HG03521 (cell line): Measurements from ENCODE around the gene SOX18.
"Not testable (repeated sequence)": the region's sequence is repeated elsewhere in the genome, so short reads cannot be mapped to it uniquely, and the experiment has no call there.

Source experiments
- ATAC-seq: cut with Tn5 transposase; IDR thresholded peaks from one replicate; pipeline ENCODE4 v1.9.1; 2021; ENCODE audit warnings: mild to moderate bottlenecking, moderate library complexity; ENCODE audit not compliant: unreplicated experiment

SOX18 gene

DNA sequence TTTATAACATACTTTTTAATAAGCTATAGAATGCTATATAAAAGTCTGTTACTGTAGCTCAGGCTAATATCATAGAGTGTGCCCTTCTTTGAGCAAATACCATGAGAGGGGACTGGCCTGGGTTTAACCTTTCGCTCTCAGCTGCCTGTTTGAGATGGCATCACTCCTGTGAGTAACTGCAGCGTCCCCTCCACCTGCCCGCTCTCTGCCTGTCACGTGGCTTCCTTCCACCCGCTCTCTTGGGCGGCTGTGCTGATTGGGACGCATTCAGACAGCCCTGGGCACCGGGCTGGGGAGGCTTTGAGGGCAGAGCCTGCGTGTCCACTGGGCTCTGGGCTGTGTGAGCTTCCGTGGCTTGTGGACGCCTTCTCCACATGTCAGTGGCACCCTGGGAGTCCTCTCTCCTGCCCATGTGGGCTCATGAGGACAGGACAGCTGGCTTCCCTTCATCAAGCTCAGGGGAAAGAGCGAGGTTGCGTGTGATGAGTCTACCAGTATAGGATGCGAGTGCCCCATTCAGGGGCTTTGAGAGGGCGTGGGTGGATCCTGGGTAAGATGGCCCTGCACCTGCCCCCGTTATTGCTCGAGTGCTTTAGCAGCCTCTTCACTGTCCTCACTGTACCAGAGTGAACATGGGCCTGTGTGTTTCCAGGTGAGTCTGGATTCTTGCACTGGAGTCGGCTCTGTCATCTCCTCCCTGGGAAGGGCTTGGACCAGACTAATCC, 24.2 kb downstream of the SOX18 start:
- no peak for ATAC-seq

GRCh38 chr20:64024141-64024990, 25.1 kb downstream of the SOX18 start:
- ATAC-seq: no peak

- no peak for ATAC-seq
Observed at GRCh38 chr20:64023361-64024140, 25.9 kb downstream of the SOX18 start.

DNA sequence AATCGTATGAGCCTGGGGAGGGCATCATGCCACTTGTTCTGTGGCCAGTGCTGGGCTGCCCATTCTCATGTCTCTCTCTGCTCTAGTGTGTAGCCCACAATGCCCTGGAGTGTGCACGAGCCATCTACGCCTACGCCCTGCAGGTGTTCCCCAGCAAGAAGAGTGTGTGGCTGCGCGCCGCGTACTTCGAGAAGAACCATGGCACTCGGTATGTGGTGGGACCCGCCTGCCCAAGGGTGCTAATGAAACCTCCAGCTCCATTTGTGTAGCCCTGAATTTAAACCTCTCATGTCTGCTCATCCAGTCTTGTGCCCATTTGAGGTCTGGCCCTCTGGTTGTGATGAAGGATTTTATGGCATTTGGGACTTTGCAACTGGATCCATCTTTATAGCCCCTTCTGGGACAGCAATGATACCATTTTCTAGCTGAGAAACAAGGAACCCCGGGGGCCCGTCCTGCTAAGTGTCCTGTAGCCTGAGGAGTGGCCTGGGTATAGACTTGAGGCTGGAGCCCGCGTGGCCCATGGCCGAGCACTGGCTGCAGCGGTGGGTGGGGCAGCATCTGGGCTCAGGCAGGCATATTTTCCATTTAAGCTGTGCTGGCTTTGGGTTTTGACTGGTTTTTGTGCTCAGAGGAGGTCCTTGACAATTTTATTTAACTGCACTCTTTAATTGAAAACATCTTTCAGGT, 26.6 kb downstream of the SOX18 start:
- ATAC-seq: no peak

DNA sequence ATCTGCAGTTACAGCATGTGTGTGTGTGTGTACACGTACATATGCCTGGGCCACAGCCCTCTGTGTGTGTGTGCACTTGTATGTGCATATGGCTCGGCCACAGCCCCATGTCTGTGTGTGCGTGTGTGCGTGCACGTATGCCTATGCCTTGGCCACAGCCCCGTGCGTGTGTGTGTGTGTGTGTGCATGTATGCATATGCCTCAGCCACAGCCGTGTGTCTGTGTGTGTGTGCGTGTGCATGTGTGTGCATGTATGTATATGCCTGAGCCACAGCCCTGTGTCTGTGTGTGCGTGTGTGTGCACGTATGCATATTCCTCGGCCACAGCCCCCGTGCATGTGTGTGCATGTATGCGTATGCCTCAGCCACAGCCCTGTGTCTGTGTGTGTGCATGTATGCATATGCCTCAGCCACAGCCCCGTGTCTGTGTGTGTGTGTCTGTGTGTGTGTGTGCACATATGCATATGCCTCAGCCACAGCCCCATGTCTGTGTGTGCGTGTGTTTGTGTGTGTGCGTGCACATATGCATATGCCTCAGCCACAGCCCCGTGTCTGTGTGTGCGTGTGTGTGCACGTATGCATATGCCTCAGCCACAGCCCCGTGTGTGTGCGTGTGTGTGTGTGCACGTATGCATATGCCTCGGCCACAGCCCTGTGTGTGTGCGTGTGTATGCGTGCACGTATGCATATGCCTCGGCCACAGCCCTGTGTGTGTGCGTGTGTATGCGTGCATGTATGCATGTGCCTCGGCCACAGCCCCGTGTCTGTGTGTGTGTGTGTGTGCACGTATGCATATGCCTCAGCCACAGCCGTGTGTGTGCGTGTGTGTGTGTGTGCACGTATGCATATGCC, 28.1 kb downstream of the SOX18 start:
- ATAC-seq: no peak

DNA sequence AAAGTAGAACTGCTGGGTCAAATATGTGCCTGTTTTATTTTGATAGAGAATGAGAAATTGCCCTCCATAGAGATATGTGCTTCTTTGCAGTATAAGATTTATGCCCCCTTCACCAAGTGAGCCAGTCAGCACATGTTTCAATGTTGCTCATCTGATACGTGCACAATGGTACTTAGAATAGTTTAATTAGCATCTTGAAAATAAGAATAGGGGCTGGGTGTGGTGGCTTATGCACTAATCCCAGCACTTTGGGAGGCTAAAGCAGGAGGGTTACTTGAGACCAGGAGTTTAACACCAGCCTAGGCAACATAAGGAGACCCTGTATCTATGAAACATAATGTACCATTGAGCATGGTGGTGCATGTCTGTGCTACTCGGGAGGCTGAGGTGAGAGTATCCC, 33.8 kb downstream of the SOX18 start:
- ATAC-seq: no peak

DNA sequence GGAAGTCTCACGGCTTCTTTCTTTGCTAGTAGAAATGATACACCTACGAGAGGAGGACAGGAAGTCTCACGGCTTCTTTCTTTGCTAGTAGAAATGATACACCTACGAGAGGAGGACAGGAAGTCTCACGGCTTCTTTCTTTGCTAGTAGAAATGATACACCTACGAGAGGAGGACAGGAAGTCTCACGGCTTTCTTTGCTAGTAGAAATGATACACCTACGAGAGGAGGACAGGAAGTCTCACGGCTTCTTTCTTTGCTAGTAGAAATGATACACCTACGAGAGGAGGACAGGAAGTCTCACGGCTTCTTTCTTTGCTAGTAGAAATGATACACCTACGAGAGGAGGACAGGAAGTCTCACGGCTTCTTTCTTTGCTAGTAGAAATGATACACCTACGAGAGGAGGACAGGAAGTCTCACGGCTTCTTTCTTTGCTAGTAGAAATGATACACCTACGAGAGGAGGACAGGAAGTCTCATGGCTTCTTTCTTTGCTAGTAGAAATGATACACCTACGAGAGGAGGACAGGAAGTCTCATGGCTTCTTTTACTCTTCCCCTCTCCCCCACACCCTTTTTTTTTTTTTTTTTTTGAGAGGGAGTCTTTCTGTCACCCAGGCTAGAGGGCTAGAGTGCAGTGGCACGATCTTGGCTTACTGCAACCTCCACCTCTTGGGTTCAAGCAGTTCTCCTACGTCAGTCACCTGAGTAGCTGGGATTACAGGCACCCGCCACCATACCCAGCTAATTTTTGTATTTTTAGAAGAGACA, 36.9 kb downstream of the SOX18 start:
- ATAC-seq: not testable (repeated sequence)

GRCh38 chr20:64011366-64011779, 38.1 kb downstream of the SOX18 start:
- ATAC-seq: no peak

DNA sequence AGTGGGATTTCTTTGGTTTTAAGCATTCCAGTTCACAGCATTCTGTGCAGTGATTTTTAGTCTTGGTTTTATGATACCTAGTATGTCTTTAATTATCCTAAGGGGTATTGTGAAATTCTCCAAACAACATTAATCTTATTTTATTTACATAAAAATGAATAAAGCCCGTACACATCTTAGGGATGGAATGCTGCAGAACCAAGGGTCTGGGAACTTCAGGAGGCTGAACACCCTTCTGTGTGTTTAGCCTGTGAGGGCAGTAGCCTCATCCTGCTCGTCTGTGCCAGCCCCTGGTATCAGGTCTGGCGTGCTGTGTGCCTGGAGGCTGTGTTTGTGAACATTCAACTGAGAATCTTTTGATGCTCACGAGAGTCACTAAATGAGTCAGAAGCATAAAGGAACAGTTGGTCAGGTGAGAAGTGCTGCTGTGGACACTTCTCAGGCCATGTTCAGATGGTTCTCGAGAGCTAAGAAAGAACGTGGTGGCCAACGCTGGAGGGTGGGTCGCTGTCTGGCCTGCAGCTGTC, 38.7 kb downstream of the SOX18 start:
- no peak for ATAC-seq

GRCh38 chr20:64009811-64010387, 39.5 kb downstream of the SOX18 start:
- ATAC-seq: no peak

DNA sequence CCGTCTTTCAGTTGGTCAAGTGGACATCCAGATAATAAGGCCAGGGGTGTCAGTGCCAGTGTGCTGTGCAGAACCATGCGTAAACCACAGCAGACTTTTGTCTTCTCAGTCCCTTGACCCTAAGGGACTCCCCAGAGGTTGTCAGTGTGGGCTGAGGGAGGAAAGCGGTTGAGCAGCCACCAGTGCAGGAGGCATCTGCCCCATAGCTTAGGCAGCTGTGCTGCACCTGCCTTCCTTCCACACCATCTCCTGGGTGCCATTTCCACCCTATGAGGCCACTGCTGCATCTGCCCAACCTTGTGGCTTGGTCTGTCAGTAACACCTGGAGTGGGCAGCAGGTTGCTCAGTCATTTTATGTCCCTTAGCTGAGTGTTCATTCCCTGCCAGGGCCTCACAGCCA, 42.5 kb downstream of the SOX18 start:
- ATAC-seq: no peak

DNA sequence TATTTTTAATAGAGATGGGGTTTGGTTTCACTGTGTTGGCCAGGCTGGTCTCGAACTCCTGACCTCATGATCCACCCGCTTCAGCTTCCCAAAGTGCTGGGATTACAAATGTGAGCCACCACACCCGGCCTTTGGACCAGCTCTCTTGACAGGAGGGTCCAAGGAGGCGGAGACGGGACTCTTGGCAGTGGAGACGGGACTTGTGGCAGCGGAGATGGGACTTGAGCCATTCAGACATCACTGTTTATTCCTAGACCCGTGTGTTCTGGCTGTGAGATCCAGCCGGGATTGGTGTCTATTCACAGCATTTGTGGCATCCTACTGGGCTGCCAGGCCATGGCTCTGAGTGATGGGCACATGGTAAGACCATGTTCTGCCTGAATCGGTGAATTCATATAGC, 42.9 kb downstream of the SOX18 start:
- ATAC-seq: no peak

GRCh38 chr20:64005394-64005793, 44.0 kb downstream of the SOX18 start:
- no peak for ATAC-seq

DNA sequence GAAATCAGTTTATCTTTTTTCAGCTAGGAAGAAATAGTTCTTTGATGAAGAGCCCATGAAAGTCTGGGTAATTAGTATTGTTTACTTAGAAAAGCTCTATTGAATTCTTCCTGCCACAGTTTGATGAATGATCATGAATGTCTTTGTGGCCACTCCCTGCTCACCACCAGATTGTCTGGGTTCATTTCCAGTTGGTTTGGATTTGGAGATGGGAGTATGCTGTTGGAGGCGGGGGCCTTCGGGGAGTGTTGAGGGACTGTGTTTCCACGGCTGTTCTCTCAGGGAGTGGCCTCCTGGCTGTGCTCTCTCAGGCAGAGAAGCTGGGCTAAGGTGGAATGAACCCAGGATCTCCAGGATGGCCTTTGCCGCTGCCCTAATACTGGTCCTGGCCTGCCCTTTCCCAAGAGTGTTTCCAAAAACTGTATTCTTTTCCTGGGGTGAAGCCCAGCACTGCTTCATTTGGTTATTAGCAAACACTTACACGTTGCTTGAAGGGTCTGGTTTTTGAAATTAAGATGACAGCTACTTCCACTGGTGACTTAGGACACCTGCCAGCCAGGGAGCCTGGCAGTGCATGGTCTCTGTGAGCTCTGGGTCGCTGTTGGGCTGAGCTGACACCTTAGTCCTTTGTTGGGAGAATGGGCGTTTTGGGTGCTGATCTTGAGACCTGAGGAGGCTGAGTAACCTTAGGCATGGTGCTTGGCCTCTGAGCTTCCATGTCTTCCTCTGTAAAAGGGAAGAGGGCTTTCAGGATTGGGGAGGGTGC, 45.3 kb downstream of the SOX18 start:
- ATAC-seq: no peak

- no peak for ATAC-seq
Observed at GRCh38 chr20:64001607-64002011, 47.8 kb downstream of the SOX18 start.

- no peak for ATAC-seq
Observed at GRCh38 chr20:64000906-64001305, 48.5 kb downstream of the SOX18 start.
